ENCODE measurements around the gene SH3RF2.

The SH3RF2 gene

DNA sequence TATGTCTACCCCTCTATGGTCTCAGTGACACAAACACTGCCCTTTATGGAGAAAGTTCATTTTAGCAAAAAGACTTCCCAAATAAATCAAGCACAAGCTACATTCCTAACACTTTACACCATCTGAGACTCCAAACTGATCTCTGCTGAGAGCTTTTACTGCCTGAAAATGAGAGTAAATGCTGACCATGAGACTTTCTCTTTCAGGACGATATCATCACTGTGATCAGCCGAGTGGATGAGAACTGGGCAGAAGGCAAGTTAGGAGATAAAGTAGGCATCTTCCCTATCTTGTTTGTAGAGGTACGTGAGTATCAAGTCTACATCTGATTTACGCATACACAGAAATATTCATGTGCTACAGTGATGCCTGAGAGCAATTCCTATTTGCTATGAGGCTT, 67.5 kb downstream of the SH3RF2 start:
- Histone ChIP-seq H3K9ac (ENCODE audit: low read depth, low read length) (no peak overlapping the region), H3K4me3 (ENCODE audit: low read depth in 1 of 2, low read length in 2 of 2) (no peak overlapping the region), H3K27ac (ENCODE audit: low read length) (no peak overlapping the region), H2AFZ (ENCODE audit: low read depth, low read length) (no peak overlapping the region), H3K79me2 (ENCODE audit: insufficient read depth, low read length) (no peaks in the 10 kb centered on the region), H4K20me1 (ENCODE audit: insufficient read depth, low read length) (no peaks in the 10 kb centered on the region), H3K27me3 (ENCODE audit: insufficient read depth, low read length, poor library complexity) (peaks cover 5% of the 10 kb centered on the region), H3K4me2 (ENCODE audit: insufficient read depth, low read length) (no peak overlapping the region), H3K9me3 (ENCODE audit: insufficient read depth, low read length, severe bottlenecking) (no peaks in the 10 kb centered on the region), H3K4me1 (ENCODE audit: insufficient read depth, low read length) (no peaks in the 10 kb centered on the region), H3K36me3 (ENCODE audit: insufficient read depth, low read length) (no peaks in the 10 kb centered on the region)
- TF ChIP-seq, protein P1, sequence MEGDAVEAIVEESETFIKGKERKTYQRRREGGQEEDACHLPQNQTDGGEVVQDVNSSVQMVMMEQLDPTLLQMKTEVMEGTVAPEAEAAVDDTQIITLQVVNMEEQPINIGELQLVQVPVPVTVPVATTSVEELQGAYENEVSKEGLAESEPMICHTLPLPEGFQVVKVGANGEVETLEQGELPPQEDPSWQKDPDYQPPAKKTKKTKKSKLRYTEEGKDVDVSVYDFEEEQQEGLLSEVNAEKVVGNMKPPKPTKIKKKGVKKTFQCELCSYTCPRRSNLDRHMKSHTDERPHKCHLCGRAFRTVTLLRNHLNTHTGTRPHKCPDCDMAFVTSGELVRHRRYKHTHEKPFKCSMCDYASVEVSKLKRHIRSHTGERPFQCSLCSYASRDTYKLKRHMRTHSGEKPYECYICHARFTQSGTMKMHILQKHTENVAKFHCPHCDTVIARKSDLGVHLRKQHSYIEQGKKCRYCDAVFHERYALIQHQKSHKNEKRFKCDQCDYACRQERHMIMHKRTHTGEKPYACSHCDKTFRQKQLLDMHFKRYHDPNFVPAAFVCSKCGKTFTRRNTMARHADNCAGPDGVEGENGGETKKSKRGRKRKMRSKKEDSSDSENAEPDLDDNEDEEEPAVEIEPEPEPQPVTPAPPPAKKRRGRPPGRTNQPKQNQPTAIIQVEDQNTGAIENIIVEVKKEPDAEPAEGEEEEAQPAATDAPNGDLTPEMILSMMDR (IDR thresholded peaks at IDR 0.05; ENCODE audit: borderline replicate concordance, extremely low read depth, low read length, poor library complexity, severe bottlenecking) = no peak
- TF ChIP-seq EZH2 (IDR thresholded peaks at IDR 0.05; ENCODE audit: borderline replicate concordance, low read depth, low read length, severe bottlenecking) = no peak
- ATAC-seq (ENCODE audit: insufficient read depth, low read depth) (no peak), DNase-seq (no peak)

DNA sequence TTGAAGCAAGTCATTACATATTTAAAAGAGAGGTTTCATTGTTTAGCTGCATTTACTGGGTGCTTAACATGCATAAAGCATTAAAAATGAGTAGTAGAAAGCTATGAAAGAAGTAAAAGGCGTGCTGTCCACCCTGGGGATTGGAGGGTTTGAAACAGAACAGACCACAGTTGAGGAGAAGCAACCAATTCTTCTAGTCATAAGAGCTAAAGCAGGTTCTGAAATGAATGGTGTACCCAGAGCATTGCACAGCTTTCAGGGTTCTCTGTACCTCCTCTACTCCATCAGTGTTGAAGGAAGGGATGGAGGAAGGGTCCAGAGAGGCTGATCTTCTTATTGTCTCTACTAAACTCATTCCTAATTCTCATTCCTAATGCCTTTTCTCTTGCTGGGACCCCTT, 68.9 kb downstream of the SH3RF2 start:
- ATAC-seq (ENCODE audit: insufficient read depth, low read depth) = no peak
- no peak overlapping the region for H3K4me2 ChIP-seq (ENCODE audit: insufficient read depth, low read length)
- no peaks in the 10 kb centered on the region for H3K79me2 ChIP-seq (ENCODE audit: insufficient read depth, low read length)
- no peak overlapping the region for H2AFZ ChIP-seq (ENCODE audit: low read depth, low read length)
- TF ChIP-seq EZH2 (IDR thresholded peaks at IDR 0.05; ENCODE audit: borderline replicate concordance, low read depth, low read length, severe bottlenecking) = no peak
- TF ChIP-seq, protein P1 (IDR thresholded peaks at IDR 0.05; ENCODE audit: borderline replicate concordance, extremely low read depth, low read length, poor library complexity, severe bottlenecking) = no peak
- peaks cover 5% of the 10 kb centered on the region for H3K27me3 ChIP-seq (ENCODE audit: insufficient read depth, low read length, poor library complexity)
- H4K20me1 ChIP-seq (ENCODE audit: insufficient read depth, low read length) = no peaks in the 10 kb centered on the region
- H3K27ac ChIP-seq (ENCODE audit: low read length) = no peak overlapping the region
- no peak for DNase-seq
- H3K36me3 ChIP-seq (ENCODE audit: insufficient read depth, low read length) = no peaks in the 10 kb centered on the region
- H3K4me3 ChIP-seq (ENCODE audit: low read depth in 1 of 2, low read length in 2 of 2) = no peak overlapping the region
- H3K4me1 ChIP-seq (ENCODE audit: insufficient read depth, low read length) = no peaks in the 10 kb centered on the region
- no peaks in the 10 kb centered on the region for H3K9me3 ChIP-seq (ENCODE audit: insufficient read depth, low read length, severe bottlenecking)
- H3K9ac ChIP-seq (ENCODE audit: low read depth, low read length) = no peak overlapping the region

DNA sequence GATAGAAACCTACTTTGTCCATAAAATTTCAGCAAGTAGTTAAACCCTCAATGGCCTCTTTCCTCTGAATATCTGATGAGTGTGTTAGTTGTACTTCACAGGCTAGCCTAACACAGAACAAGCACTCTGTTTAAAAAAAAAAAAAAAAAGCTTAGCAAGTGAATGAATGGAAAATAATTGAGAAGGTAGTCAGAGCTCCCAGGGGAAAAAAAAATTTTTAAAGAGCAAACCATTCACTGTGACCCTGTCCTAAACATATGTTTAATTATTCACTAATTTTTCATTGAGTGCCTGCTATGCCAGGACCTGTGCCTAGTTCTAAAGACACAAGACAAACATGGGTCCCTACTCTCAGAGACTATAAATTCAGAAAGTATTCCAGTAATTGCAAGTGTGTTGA, 69.3 kb downstream of the SH3RF2 start:
- Histone ChIP-seq H3K27ac (ENCODE audit: low read length) (no peak overlapping the region), H3K36me3 (ENCODE audit: insufficient read depth, low read length) (no peaks in the 10 kb centered on the region), H3K4me1 (ENCODE audit: insufficient read depth, low read length) (no peaks in the 10 kb centered on the region), H3K9ac (ENCODE audit: low read depth, low read length) (no peak overlapping the region), H2AFZ (ENCODE audit: low read depth, low read length) (no peak overlapping the region), H4K20me1 (ENCODE audit: insufficient read depth, low read length) (no peaks in the 10 kb centered on the region), H3K79me2 (ENCODE audit: insufficient read depth, low read length) (no peaks in the 10 kb centered on the region), H3K27me3 (ENCODE audit: insufficient read depth, low read length, poor library complexity) (peaks cover 5% of the 10 kb centered on the region), H3K9me3 (ENCODE audit: insufficient read depth, low read length, severe bottlenecking) (no peaks in the 10 kb centered on the region), H3K4me2 (ENCODE audit: insufficient read depth, low read length) (no peak overlapping the region), H3K4me3 (ENCODE audit: low read depth in 1 of 2, low read length in 2 of 2) (no peak overlapping the region)
- no peak for DNase-seq
- TF ChIP-seq, protein P1 (IDR thresholded peaks at IDR 0.05; ENCODE audit: borderline replicate concordance, extremely low read depth, low read length, poor library complexity, severe bottlenecking) = no peak
- TF ChIP-seq EZH2 (IDR thresholded peaks at IDR 0.05; ENCODE audit: borderline replicate concordance, low read depth, low read length, severe bottlenecking) = no peak
- ATAC-seq (ENCODE audit: insufficient read depth, low read depth) = no peak

All from DND-41 (cell line).